Adrenal gland (tissue), 5 donors: ENCODE data around the gene CNOT10.
"Not testable (repeated sequence)": the region's sequence is repeated elsewhere in the genome, so short reads cannot be mapped to it uniquely, and the experiment has no call there.

Experiments used
- POLR2A ChIP-seq, 2 donors: fragments of 450-650 bp; IDR thresholded peaks; one replicate each; pipeline ENCODE4 v1.6.1; 2017; ENCODE audit warnings: antibody characterized with exemption in 2 of 2, mild to moderate bottlenecking in 2 of 2, moderate library complexity in 1 of 2
- TF ChIP-seq, protein P1 (sequence below), 6 experiments: fragments of 450-650 bp in 4 of 6; fragments of 200-600 bp in 2 of 6; sonication (generic) in 1 of 6; IDR thresholded peaks; 1 replicate in 5 of 6; 2 replicates in 1 of 6; pipeline versions ENCODE4 v1.5.1 to v1.8.0; 2016 to 2021; ENCODE audit warnings: antibody characterized with exemption in 6 of 6, mild to moderate bottlenecking in 2 of 6, moderate library complexity in 1 of 6
- donor health status: DM: no; HTN: no; CAD: no.

GRCh38 chr3:32781969-32782270 lies 96.9 kb downstream of the CNOT10 start:
- TF ChIP-seq, protein P1, sequence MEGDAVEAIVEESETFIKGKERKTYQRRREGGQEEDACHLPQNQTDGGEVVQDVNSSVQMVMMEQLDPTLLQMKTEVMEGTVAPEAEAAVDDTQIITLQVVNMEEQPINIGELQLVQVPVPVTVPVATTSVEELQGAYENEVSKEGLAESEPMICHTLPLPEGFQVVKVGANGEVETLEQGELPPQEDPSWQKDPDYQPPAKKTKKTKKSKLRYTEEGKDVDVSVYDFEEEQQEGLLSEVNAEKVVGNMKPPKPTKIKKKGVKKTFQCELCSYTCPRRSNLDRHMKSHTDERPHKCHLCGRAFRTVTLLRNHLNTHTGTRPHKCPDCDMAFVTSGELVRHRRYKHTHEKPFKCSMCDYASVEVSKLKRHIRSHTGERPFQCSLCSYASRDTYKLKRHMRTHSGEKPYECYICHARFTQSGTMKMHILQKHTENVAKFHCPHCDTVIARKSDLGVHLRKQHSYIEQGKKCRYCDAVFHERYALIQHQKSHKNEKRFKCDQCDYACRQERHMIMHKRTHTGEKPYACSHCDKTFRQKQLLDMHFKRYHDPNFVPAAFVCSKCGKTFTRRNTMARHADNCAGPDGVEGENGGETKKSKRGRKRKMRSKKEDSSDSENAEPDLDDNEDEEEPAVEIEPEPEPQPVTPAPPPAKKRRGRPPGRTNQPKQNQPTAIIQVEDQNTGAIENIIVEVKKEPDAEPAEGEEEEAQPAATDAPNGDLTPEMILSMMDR (IDR thresholded peaks at IDR 0.05) = not testable (repeated sequence)
- not testable (repeated sequence) for TF ChIP-seq POLR2A (IDR thresholded peaks at IDR 0.05)
